KBM-7 (cell line): ENCODE measurements around the gene CACNA1B.
A peak's percentile ranks its signal among the peaks of the same experiment; 100 is the strongest.

Experiments used
- DNase-seq: peaks from one replicate; pipeline ENCODE4 v3.0.0-alpha.2; 2015
- in situ Hi-C: fragments of 300-500 bp; cut with MboI; formaldehyde crosslinking; loops from 2 replicates; pipeline ENCODE4 v1.14.3; 2020; ENCODE audit warnings: low sequenced_read_pairs, low pct_unique_long_range_greater_than_20kb, mixed read lengths

The CACNA1B gene

GRCh38 chr9:138043411-138044345 lies 166.1 kb downstream of the CACNA1B start:
- DNase-seq = no peak
- in situ Hi-C loops = no loop called here

DNA sequence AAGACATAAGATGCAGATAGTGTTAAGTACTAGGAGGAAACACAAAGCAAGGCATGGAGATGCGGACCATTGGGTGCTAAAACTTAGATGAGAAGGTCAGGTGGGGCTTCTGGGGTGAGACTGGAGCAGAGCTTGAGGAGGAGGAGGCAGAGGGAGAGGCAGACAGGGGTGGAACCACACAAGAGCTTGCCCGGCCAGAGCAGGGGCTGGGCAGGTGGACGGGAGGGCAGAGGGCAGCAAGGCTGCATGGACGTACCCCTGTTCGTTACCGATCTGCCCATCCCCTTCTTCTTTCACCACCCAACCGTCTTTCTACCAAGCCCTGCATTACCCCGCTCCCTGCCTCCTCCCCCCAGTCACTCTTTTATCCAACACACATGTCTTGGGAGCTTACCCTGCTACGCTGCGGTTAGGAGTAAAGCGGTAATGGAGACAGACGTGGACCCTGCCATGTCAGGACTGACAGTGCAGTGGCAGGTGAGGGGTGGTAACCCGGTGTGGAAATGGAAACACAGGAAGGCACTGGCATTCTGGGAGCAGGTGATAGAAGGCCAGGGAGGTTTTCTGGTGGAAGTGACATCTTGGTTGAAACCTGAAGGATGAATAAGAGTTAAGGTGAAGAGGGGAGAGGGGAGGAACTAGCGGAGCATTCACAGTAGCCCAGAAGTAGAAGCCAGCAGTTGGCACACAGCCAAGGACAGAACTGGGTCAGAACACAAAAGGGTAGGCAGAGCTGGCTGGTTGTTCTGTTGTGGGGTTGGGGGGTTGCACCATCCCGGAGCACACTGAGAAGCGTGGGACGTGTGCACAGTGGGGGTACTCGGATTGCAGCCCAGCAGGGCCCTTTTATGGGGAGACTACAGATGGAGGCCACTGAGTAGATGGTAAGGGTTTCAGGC lies 167.2 kb downstream of the CACNA1B start:
- in situ Hi-C loops = no loop called here
- DNase-seq = no peak

GRCh38 chr9:138045541-138046490 lies 168.2 kb downstream of the CACNA1B start:
- in situ Hi-C loops = no loop called here
- no peak for DNase-seq

DNA sequence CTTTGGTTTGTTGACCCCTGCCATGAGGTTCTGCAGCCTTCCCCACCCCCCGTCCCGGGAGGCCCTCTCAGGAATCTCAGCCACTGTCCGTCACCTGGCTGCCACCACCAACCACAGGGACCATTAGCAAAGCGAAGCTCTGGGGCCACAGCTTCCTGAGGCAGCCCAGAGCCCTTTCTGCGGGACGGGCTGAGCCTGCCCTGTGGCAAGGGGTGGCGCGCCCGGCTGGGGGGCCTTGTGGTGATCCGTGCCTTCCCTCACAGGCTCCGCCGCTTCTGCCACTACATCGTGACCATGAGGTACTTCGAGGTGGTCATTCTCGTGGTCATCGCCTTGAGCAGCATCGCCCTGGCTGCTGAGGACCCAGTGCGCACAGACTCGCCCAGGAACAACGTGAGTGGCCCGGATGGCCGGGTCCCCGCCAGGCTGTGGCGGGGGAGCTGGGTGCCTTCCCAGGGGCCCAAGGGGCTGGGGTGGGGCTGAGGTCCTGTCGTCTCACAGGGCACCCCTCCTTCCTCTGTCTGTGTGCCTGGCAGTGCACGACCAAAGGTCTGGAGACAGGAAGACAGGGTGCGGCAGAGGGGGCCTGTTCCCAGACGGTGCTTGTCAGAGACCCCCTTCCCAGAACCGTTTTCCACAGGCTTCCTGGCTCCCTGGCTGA lies 169.2 kb downstream of the CACNA1B start:
- no peak for DNase-seq
- in situ Hi-C loops = no loop called here

GRCh38 chr9:138047469-138048040 lies 170.0 kb downstream of the CACNA1B start:
- no peak for DNase-seq
- in situ Hi-C loops = no loop called here

DNA sequence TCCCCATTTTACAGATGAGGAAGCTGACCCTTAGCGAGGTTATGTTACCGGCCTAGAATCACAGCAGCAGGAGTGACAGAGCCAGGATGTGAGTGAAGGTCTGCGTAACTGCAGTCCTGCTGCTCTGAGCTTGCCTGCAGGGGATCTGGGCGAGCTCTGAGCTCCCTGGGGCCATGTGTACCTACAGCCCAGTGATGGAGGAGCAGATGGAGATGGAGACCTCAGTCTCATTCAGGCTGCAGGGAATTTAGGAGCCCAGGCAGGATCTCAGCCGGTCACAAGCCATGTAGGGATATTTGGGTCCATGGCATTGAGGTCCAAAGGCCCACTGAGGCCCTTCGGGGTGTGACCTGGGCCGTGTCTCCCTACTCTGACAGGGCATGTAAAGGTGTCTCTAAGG lies 170.6 kb downstream of the CACNA1B start:
- in situ Hi-C loops = no loop called here
- DNase-seq = no peak

DNA sequence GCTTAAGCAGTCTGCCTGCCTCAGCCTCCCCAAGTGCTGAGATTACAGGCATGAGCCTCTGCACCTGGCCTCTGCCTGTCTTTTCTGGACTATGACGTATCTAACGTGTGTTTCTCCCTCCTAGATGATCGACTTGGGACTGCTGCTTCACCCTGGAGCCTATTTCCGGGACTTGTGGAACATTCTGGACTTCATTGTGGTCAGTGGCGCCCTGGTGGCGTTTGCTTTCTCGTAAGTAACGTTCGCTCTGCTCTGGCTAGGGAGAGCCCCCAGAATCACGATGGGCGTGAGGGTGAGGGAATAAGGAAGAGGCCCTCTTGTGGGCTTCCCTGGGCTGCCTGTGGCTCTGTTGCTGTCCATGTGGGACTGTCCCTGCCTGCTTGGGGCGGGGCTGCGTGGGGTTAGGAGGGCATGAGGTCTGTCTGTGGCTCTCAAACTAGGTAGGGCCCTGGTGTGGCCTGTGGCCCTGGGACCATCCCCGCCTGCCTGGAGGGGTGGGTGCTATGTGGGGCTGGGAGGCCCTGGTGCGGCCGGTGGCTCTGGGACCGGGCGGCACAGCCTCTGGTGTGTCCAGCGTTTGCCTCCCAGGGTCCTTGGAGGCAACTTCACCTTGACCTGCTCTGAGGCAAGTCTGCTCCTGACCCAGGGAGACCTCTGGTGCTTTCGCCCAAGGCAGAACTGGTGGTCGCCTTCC lies 171.7 kb downstream of the CACNA1B start:
- no peak for DNase-seq
- in situ Hi-C loops = no loop called here

- in situ Hi-C loops = no loop called here
Measured at GRCh38 chr9:138049779-138050471, 172.3 kb downstream of the CACNA1B start.

DNA sequence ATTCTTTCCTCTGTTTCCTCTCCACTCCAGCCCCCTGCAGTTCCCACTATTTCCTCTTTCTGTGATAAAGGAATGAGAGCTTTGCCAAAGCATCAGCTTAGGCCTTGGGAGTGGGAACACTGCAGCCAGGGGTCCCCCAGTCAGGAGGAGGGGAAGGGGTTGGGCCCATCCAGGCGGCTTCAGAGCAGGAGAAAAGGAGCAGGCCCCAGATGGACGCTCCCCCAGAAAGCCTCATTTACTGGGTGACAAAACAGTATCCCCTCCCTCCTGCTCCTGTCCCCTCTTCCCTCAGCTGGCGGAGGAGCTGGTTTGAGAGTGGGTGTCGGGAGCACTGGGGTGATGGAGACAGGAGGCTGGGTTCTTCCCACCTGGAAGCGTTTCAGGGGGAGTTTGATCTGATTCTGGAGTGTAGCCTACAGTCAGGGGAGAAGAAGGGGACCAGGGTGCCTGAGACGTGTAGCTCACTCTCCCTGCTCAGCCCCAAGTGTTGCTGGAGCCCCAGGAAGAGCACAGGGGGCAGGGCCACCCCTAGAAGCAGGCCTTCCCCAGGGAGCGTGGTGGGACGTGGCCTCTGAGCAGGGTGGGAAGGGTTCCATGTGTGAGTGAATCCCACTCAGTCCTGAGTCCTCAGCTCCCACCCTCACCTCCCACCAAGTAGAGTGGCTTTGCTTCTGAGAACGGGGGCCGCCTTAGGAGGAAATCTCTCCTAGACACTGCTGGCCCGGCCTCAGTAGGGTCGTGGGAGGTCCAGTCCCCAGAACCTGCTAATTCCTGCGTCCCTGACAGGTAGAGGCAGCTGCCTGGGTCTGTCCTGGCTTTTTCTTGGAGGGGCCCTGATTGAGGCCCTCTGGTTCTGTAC lies 173.1 kb downstream of the CACNA1B start:
- DNase-seq = no peak
- in situ Hi-C loops = no loop called here

More at GRCh38 chr9:138049779-138050471, 172.3 kb downstream of the CACNA1B start:
- DNase-seq = no peak

DNA sequence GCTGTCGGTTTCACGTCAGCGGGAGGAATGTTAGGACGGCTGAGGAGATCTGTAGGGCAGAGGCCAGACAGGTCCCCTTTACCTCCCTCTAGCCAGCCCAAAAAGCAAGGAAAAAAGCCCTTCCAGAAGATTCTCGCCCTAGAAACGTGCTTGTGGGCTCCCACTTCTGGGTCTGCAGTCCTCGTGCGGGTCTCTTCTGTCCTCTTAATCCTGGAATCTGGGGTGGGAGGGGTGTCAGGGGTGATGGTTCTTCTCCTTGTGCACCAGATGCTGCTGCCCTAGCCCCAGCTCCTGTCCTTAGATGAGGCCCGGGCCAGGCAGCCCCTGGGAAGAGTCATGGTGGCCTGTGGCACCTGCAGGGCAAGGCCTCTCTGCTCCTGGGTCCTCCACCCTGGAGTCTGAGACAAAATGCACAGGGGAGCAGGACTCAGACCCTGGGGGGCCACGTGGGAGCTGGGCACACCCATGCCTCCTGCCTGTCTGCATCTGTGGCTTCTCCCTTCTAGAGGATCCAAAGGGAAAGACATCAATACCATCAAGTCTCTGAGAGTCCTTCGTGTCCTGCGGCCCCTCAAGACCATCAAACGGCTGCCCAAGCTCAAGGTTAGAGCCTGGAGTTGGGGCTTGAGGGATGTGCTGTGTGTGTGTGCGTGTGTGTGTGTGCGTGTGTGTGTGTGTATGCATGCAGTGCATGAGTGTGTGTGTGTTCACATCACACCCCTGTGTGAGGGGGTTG lies 174.2 kb downstream of the CACNA1B start:
- DNase-seq = no peak

GRCh38 chr9:138052322-138052615 lies 174.7 kb downstream of the CACNA1B start:
- no peak for DNase-seq
- in situ Hi-C loops = no loop called here

More for the DNA sequence above, 174.2 kb downstream of the CACNA1B start:
- in situ Hi-C loops = no loop called here

- no peak for DNase-seq
- in situ Hi-C loops = no loop called here
Measured at GRCh38 chr9:138052635-138053320, 175.2 kb downstream of the CACNA1B start.

GRCh38 chr9:138053321-138053868 lies 175.8 kb downstream of the CACNA1B start:
- DNase-seq = no peak

GRCh38 chr9:138053996-138054752 lies 176.6 kb downstream of the CACNA1B start:
- peak; percentile 31 for DNase-seq
- in situ Hi-C loops = no loop called here

More at GRCh38 chr9:138053321-138053868, 175.8 kb downstream of the CACNA1B start:
- in situ Hi-C loops = no loop called here
